Natural killer cell treated with Interleukin-12 subunit alpha and Interleukin-12 subunit beta and Interleukin-15 and Interleukin-18, amount 100 ng/mL, for 72 hours (primary cell): ENCODE results near the gene DMPK. TPM values are rescaled to one million over a fixed set of nuclear protein-coding genes. Genes with fewer than 3 reads are reported as not detected.
"Not testable (repeated sequence)": the region's sequence is repeated elsewhere in the genome, so short reads cannot be mapped to it uniquely, and the experiment has no call there.

Experiments used
- ATAC-seq, 2 donors: fragments of 150-1000 bp; cut with Tn5 transposase in 1 of 2; sonication (Bioruptor Pico), chemical (Tn5 transposase) in 1 of 2; 2 replicates each; pipeline ENCODE4 v1.10.0; 2021
- DNase-seq: peaks from one replicate; pipeline ENCODE4 v3.0.0; 2022; ENCODE audit warnings: low spot score
- H3K27ac Mint-ChIP-seq, 2 donors: 1 replicate in 1 of 2; 2 replicates in 1 of 2; pipeline ENCODE4 v1.8.0; 2022; ENCODE audit warnings: mixed read lengths in 2 of 2, mild to moderate bottlenecking in 1 of 2, moderate library complexity in 1 of 2
- H3K27me3 Mint-ChIP-seq, 2 donors: 1 replicate in 1 of 2; 2 replicates in 1 of 2; pipeline ENCODE4 v1.8.0; 2022; ENCODE audit warnings: mixed read lengths in 2 of 2
- H3K36me3 Mint-ChIP-seq: one replicate; pipeline ENCODE4 v1.8.0; 2022; ENCODE audit warnings: mixed read lengths
- H3K4me1 Mint-ChIP-seq, 2 donors: 1 replicate in 1 of 2; 2 replicates in 1 of 2; pipeline ENCODE4 v1.8.0; 2022; ENCODE audit warnings: low read depth in 2 of 2, mixed read lengths in 2 of 2, mild to moderate bottlenecking in 1 of 2
- H3K4me3 Mint-ChIP-seq: one replicate; pipeline ENCODE4 v1.8.0; 2022; ENCODE audit warnings: mixed read lengths
- H3K9me3 Mint-ChIP-seq: 2 replicates; pipeline ENCODE4 v1.8.0; 2022; ENCODE audit warnings: mixed read lengths
- total RNA-seq, 2 donors: library from RNA; stranded (reverse); gene quantifications; one replicate each; pipeline ENCODE4 v1.2.3, GENCODE V29; 2022

Gene DMPK
- total RNA-seq, 2 donors from 2014 or later: 40.8 to 51.1 TPM

- H3K4me3 Mint-ChIP-seq: no peak overlapping the region
- no peaks in the 10 kb centered on the region for H3K9me3 Mint-ChIP-seq
- H3K36me3 Mint-ChIP-seq: no peaks in the 10 kb centered on the region
- DNase-seq (no peak), ATAC-seq (no peak)
- no peak overlapping the region for H3K27ac Mint-ChIP-seq
- peaks cover 9 to 11% of the 10 kb centered on the region in 2 donors for H3K27me3 Mint-ChIP-seq
- H3K4me1 Mint-ChIP-seq: no peaks in the 10 kb centered on the region
Observed at GRCh38 chr19:45747513-45747912, 34.8 kb downstream of the DMPK start.

DNA sequence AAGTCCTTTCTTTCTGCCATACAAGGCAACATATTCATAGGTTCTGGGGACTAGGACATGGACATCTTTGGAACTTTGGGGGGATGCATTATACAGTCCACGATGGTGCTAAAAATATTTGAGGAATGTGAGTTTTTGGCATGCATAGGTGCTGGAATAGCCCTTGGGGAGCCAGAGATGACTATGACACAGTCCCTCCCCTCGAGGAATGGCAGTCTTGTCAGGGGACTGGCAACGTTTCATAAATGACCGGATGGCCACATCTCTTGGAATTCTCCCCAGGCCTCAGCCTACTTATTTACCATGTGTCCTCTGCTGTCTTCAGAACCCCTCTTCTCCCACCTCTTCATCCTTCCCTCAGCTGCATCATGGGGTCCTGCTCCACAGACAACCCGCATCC is 35.4 kb downstream of the DMPK start:
- Mint-ChIP-seq H3K27ac (no peak overlapping the region), H3K9me3 (no peaks in the 10 kb centered on the region), H3K36me3 (no peaks in the 10 kb centered on the region), H3K4me1 (no peaks in the 10 kb centered on the region), H3K4me3 (no peak overlapping the region), H3K27me3 (peaks cover 9 to 11% of the 10 kb centered on the region in 2 donors)
- no peak for ATAC-seq
- no peak for DNase-seq

DNA sequence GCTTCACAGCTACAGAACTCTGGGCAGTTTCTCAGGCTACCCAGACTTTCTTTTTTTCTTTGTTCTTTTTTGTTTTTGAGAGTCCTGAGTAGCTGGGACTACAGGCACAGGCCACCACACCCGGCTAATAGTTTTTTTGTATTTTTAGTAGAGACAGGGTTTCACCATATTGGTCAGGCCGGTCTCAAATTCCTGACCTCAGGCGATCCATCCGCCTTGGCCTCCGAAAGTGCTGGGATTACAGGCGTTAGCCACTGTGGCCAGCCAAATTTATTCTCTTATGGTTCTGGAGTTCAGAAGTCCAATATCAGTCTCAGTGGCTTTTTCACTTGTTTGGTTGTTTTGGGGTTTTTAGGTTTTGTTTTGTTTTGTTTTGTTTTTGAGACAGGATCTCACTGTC is 36.7 kb downstream of the DMPK start:
- Mint-ChIP-seq H3K9me3 (no peaks in the 10 kb centered on the region), H3K27ac (no peak overlapping the region), H3K4me1 (no peaks in the 10 kb centered on the region), H3K4me3 (no peak overlapping the region), H3K27me3 (peaks cover 9 to 11% of the 10 kb centered on the region in 2 donors), H3K36me3 (no peaks in the 10 kb centered on the region)
- DNase-seq (no peak), ATAC-seq (no peak)

GRCh38 chr19:45742969-45743368 is 39.3 kb downstream of the DMPK start:
- no peaks in the 10 kb centered on the region for H3K9me3 Mint-ChIP-seq
- no peaks in the 10 kb centered on the region for H3K4me1 Mint-ChIP-seq
- no peak overlapping the region for H3K27ac Mint-ChIP-seq
- H3K36me3 Mint-ChIP-seq: no peaks in the 10 kb centered on the region
- DNase-seq (no peak), ATAC-seq (no peak)
- no peak overlapping the region for H3K4me3 Mint-ChIP-seq
- peaks cover 14% of the 10 kb centered on the region in 2 donors for H3K27me3 Mint-ChIP-seq

- Mint-ChIP-seq H3K27ac (no peak overlapping the region), H3K36me3 (no peaks in the 10 kb centered on the region), H3K9me3 (no peaks in the 10 kb centered on the region), H3K4me3 (no peak overlapping the region), H3K27me3 (peaks cover 6 to 11% of the 10 kb centered on the region in 2 donors), H3K4me1 (no peaks in the 10 kb centered on the region)
- DNase-seq (no peak), ATAC-seq (no peak)
Observed at GRCh38 chr19:45739498-45740439, 42.5 kb downstream of the DMPK start.

- no peak within 1 kb of the TSS for H3K4me3 Mint-ChIP-seq
- no peak for DNase-seq
- no peak within 1 kb of the TSS for H3K27ac Mint-ChIP-seq
- ATAC-seq: no peak
- no peaks in the 10 kb centered on the region for H3K36me3 Mint-ChIP-seq
- peaks cover 19 to 20% of the 10 kb centered on the region in 2 donors for H3K4me1 Mint-ChIP-seq
- H3K9me3 Mint-ChIP-seq: no peaks in the 10 kb centered on the region
- peaks cover 4 to 5% of the 10 kb centered on the region in 2 donors for H3K27me3 Mint-ChIP-seq
Observed at GRCh38 chr19:45733160-45733810, 49.0 kb downstream of the DMPK start, which contains the start of gene MEIOSIN. TSS of gene MEIOSIN (plus strand) at chr19:45733439. CDS start at chr19:45735377, 1,938 bp downstream.

DNA sequence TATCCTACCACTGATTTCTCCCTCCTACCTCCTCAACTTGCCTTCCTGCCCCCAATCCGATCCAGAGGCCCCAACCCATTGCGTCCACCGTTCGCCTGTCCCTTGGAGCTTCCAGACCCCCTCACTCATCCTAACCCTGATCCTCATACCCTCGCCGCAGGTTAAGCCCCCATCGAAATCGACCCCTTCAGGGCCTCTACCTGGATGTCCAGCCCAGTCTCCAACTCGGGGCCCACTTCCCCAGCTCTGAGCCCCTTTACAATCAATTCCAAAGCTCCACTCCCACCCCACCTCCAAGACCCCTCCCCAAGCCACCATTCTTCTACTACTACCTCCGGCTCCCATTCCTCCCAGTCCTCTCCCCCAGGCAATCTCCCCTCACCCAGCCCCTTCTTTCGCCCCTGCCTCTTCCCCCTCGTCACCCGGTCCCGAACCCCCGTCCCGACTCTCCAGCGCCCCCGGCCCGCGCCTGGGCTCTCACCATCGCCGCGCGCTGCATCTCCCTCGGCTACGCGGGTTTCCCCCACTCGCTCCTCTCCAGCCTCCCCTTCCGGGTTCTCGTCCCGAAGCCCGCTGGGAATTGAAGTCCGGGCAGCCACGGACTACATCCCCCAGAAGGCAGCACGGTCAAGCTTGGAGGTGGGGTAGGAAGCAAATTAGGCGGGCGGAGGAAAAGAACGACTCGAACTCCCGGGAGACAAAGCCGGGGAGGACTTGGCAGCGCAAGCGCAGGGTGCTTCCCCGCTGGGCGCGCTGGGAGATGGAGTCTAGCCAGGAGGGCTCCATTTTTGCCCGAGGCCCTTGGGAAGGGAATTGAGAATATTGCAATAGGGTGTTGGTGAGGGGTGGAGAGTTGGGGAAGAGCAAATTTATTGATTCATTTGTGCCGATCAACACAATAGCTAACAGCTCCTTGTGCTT is 51.7 kb downstream of the DMPK start, which contains the start of gene FBXO46:
Gene FBXO46, minus strand, starts transcription at position 529 of the 921 bp plus-strand sequence. CDS start 17,401 bp downstream, outside the sequence.
- ATAC-seq: peak; percentile 99
- Mint-ChIP-seq H3K4me3 (peak within 1 kb of the TSS; percentile 99), H3K9me3 (no peaks in the 10 kb centered on the region), H3K4me1 (peaks cover 25 to 29% of the 10 kb centered on the region in 2 donors), H3K27me3 (no peaks in the 10 kb centered on the region), H3K27ac (peak within 1 kb of the TSS; percentile 74 to 92), H3K36me3 (no peaks in the 10 kb centered on the region)
- DNase-seq: peak; percentile 95

GRCh38 chr19:45729800-45730290 is 52.4 kb downstream of the DMPK start:
- Mint-ChIP-seq H3K36me3 (no peaks in the 10 kb centered on the region), H3K9me3 (no peaks in the 10 kb centered on the region), H3K27ac (peak overlapping the region; percentile 74 to 92), H3K27me3 (no peaks in the 10 kb centered on the region), H3K4me3 (peak overlapping the region; percentile 99), H3K4me1 (peaks cover 25 to 29% of the 10 kb centered on the region in 2 donors)
- DNase-seq: no peak
- no peak for ATAC-seq

GRCh38 chr19:45728683-45729082 is 53.6 kb downstream of the DMPK start:
- DNase-seq, H3K4me3 Mint-ChIP-seq, H3K36me3 Mint-ChIP-seq, H3K9me3 Mint-ChIP-seq, H3K27me3 Mint-ChIP-seq, H3K27ac Mint-ChIP-seq, ATAC-seq: not testable (repeated sequence)
- H3K4me1 Mint-ChIP-seq: peaks cover 25 to 33% of the 10 kb centered on the region in 2 donors

GRCh38 chr19:45720065-45720464 is 62.2 kb downstream of the DMPK start:
- Mint-ChIP-seq H3K4me1 (peaks cover 29 to 36% of the 10 kb centered on the region in 2 donors), H3K27ac (peak overlapping the region in 1 of 2 donors; percentile 37)
- not testable (repeated sequence) for H3K9me3 Mint-ChIP-seq, ATAC-seq, H3K36me3 Mint-ChIP-seq, H3K4me3 Mint-ChIP-seq, DNase-seq, H3K27me3 Mint-ChIP-seq
